A204.1 (cell line): ENCODE data around the gene FARP1.

Source experiments
- FAIRE-seq: peaks from 2 replicates; lab custom pipeline; 2012; peaks lifted over from hg19 to GRCh38; lab: Jason Lieb, UNC

Gene FARP1

GRCh38 chr13:98445340-98446233 is 302.7 kb downstream of the FARP1 start:
- no peak for FAIRE-seq

- no peak for FAIRE-seq
These were observed 303.3 kb downstream of the FARP1 start for GRCh38 chr13:98446234-98446621.

GRCh38 chr13:98447130-98447529 is 304.2 kb downstream of the FARP1 start:
- FAIRE-seq, result no peak

DNA sequence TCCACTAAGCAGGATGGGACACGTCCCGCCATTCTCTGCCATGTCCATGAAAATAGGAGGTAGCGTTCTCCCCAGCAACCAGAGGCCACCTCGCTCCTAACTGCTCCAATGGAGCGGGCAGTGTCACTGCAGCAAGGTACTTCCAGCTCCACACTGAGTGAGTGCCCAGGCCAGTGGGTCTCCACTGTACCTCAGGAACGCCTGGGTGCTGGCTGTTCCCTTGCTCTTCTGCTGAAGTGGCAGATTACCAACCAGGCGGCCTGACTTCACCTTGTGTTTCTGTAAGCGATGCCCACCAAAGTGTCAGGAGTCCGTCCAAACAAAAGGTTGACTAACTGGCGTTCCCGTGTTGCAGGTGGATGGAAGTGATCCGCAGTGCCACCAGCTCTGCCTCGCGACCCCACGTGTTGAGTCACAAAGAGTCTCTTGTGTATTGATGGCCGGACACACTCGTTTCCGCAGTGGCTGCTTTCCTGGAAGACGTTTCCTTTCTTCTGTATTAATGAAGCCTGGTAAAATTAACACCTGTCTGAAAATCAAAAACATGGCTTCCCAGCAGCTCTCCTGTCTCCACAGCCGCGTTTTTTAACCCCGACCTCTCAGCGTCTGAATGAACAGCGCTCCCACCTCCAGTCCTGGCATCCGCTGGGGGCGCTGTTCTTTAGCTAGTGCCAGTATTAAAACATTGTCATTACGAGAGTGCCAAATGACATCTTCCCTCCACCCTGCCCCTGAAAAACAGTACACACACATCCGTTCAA is 305.2 kb downstream of the FARP1 start:
- FAIRE-seq, result no peak

DNA sequence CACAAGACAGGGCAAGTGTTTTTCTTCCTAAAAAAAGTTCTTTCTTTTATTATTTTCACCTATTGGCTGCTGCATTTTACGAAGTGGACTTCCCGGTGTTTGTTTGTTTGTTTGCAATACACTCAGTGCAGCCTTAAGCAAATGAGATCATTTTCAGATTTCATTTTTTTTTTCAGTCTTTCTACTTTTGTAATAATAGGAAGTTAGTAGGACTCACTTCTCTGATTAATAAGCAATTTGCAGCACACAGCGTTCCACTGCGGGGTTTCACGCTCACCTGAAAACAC is 305.7 kb downstream of the FARP1 start:
- FAIRE-seq, result no peak

- FAIRE-seq, result no peak
These were observed 306.4 kb downstream of the FARP1 start for GRCh38 chr13:98449273-98449672.

- no peak for FAIRE-seq
These were observed 307.1 kb downstream of the FARP1 start for GRCh38 chr13:98450026-98450425.

- FAIRE-seq, result no peak
These were observed 307.7 kb downstream of the FARP1 start for GRCh38 chr13:98450539-98451111.

DNA sequence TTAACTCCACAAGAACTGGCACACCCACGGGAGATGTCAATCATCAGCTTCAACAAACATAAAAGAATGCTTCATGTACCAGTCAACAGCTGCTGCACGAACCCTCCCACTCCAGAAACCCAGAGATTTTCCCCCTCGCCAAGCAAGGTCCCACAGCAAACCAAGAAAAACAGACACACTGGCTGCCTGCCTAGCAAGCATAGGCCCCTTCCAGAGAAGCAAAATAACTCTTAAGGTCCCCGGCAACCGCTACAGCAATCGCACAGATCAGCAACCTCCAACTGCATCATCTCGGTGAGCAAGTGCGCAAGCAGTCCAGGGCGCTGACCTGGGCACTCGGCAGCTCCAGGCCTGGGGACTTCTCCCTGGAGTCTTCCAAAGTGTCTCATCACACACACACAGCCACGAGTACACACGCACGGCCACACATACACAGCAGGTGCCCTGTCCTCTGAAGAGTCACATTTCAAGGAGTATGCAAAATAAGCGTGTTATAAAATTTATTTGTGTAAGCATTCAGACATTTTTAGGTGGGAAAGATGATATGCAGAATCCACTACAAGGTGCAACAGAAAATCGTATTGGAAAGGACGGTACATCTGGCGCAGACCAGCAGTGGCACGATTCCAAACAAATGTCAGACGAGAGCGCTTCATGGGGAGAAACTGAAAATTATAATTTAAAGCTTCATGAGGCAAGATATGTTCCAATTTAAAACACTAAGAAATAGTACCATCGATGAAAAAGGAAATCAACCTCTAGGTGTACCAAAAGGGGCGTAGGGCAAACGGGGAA is 309.0 kb downstream of the FARP1 start:
- FAIRE-seq, result no peak

GRCh38 chr13:98452851-98453843 is 310.3 kb downstream of the FARP1 start:
- FAIRE-seq, result no peak

DNA sequence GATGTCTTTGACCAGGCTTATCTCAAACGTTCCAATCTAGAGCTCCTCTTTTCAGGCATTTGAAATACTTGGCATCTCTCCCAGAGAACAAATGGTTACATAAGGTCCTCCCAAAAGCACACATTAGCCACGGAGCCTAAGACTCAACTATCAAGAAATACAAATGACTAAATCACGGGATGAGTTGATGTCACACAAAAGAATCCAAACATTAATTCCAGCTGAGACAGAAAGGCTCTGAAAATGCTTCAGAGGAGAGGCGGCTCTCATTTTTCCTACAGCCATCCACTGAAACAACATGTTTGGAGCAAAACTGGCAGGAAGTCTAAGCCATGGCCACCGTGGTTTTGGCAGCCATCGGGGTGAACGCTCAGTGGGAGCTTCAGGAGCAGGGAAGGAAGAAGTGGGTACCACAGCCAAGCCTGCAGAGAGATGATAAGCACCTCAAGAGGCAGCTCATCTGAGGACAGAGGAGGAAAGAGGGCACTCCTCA is 311.5 kb downstream of the FARP1 start:
- no peak for FAIRE-seq

DNA sequence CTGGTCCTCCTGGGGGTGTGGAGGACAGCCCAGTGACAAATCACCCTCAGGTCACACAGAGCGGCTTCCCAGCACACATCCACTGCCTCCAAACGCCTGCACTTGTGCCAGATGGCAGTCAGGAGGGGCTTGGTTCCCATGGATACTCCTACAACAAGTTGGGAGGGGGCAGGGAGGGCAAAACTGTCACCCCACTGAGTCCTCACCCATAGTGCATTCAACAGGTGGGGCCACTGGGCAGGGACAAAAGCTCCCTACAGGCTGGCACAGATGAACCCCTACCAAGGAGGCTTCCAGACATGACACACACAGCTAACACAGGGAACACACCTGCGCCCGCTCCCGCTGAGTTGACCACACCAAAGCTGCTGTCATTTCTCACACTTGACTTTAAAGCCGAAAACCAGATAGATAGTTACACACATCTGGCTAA is 313.5 kb downstream of the FARP1 start:
- FAIRE-seq, result no peak

DNA sequence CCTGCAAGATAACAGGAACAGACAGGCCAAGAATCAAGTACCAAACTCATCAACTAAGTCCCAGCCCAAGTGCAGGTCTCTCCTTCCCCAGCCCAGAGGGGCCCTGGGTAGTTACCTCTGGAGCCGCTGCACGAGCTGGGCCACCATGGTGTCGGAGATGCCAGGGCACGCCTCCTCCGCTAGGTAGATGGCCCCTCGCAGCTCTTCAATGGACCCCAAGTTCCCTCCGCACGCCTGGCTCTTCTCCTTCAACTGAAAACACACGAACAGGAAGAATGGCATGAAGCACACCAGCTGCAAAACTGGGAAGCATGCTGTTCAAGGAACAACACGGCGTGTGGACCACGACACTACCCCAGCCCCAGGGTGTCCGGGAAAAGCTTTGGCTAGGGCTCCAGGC is 314.2 kb downstream of the FARP1 start:
- no peak for FAIRE-seq

DNA sequence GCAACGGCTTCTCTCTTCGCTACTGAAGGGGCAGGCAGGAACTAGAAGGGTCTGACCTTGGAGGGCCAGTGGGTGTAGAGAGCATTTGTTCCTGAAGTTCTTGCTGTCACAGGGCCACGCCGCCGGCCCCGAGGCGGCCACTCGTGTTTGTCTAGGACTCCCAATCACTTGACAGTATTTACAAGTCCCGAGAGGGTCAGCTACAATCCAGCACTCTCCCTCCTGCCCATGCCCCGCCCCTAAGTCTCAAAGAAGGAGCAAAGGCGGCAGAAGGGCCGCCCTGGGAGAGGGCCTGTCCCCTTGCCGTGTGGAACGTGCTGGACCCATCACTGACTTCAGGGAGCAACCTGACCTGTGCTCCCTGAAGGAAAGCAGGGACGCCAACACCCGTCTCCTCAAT is 315.5 kb downstream of the FARP1 start:
- no peak for FAIRE-seq

DNA sequence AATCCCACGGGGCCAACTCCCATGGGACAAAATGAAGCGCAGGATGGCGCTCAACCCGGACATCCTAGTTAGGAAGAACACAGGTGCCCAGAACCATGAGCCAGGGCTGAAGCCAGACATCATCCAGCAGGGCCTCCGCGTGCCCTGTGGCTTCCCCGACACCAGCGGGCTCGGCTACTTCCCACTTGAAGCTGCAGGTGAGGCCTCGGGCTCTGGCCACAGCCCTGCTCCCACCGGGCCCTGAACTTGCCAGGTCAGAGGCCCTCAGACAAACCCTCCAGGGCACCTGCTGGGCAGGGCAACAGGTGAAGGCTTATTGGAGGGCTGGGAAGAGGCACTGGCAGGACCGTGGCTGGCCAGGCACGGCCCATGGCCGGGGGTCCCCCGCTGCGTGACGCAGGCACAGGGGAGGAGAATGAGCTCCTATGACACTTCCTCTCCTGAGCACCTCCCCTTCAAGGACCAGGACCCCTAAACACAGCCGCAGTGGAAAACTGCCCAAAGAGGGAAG is 316.3 kb downstream of the FARP1 start:
- FAIRE-seq, result no peak

DNA sequence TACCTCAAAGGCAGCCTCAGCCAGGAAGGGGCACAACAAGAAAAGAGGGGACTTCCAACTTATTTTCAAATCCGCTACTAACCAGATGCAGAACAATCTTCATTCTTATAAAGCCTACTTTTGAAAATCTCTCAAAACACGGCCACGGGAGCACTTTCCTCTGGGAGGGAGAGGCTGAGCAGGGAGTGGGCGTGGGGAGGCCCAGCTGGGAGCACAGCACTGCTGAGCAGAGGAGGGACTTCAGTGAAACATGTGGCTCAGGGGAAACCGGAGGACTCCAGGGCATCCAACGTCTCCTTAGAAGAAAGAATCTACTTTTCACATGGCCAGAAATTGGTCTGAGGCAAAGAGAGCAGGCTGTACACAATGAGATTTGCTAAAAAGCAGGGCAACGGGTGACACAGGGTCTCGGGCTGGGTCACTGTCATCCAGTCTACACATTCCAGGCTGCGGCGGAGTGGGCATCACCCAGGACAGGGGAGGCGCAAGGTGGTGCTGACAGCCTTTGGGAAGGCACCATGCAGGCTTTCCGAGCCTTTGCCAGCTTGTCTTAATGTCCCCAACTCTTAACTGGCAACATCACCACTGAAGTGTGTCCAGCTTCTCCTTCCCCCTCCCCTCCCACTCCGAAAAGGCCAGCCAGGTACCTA is 317.0 kb downstream of the FARP1 start:
- no peak for FAIRE-seq

- no peak for FAIRE-seq
These were observed 317.6 kb downstream of the FARP1 start for GRCh38 chr13:98460516-98460915.

- no peak for FAIRE-seq
These were observed 318.8 kb downstream of the FARP1 start for GRCh38 chr13:98461486-98462240.

GRCh38 chr13:98462241-98462882 is 319.5 kb downstream of the FARP1 start:
- no peak for FAIRE-seq
